ENCODE data around the gene SNRNP70. TPM values are rescaled to one million over a fixed set of nuclear protein-coding genes. Genes with fewer than 3 reads are reported as not detected.
A peak's percentile ranks its signal among the peaks of the same experiment; 100 is the strongest.

SNRNP70 gene
- total and polyA plus RNA-seq, 2 of the 13 experiments (the other 11 are each of a cell fraction or from before 2014, with no cell fraction given), result 150 to 210 TPM

DNA sequence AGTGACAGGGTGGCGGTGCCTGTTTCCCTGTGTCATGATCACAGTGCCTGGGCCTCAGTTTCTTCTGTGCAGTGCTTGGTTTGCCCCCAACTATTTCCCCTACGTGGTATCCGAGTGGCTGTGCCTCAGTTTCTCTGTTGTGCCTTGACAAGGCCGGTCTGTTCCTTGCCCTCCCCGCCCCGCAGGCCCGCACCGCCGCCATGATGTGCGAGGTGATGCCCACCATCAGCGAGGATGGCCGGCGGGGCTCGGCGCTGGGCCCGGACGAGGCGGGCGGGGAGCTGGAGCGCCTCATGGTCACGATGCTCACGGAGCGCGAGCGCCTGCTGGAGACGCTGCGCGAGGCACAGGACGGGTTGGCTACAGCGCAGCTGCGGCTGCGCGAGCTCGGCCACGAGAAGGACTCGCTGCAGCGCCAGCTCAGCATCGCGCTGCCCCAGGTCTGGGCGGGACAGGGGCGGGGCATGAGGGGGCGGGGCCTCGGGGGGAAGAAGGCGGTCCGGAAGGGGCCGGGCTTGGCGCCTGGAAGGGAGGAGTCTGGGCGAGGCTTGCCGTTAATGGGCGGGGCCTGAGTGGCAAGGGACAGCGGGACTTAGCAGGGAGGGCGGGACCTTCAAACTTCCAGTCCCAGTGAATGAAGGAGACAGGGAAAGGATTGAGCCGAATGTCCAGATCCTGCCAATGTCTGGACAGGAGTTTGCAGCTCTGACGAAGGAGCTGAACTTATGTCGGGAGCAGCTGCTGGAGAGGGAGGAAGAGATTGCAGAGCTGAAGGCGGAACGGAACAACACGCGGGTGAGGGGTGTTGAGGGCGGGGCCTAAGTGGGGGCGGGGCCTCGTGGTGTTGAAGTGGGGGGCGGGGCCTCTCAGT is 42.7 kb downstream of the SNRNP70 start (continued):
- TF ChIP-seq ZSCAN9 (CRISPR knock-in tag; IDR thresholded peaks at IDR 0.05; ENCODE audit: borderline replicate concordance) (peak; percentile 95), PCBP2 (optimal IDR thresholded peaks at IDR 0.05; ENCODE audit: low read depth, low read length, poor library complexity, severe bottlenecking) (no peak), ZNF44 (CRISPR knock-in tag; IDR thresholded peaks at IDR 0.05) (peak; percentile 98), SP2 (CRISPR knock-in tag; IDR thresholded peaks at IDR 0.05) (peak; percentile 70), ZNF780A (CRISPR knock-in tag; IDR thresholded peaks at IDR 0.05) (peak; percentile 97), ZNF446 (CRISPR knock-in tag; IDR thresholded peaks at IDR 0.05) (peak; percentile 99; the same call in 1 of the 2 replicates), ZZZ3 (CRISPR knock-in tag; IDR thresholded peaks at IDR 0.05; ENCODE audit: borderline replicate concordance) (peak; percentile 95), ZNF703 (CRISPR knock-in tag; IDR thresholded peaks at IDR 0.05; ENCODE audit: borderline replicate concordance) (peak; percentile 81; the same call in 1 of the 2 replicates), HMGXB4 (CRISPR knock-in tag; IDR thresholded peaks at IDR 0.05; ENCODE audit: borderline replicate concordance in 1 of 2, low read depth in 1 of 2) (peak; percentile 68 to 98), ZNF263 (CRISPR knock-in tag; IDR thresholded peaks at IDR 0.05) (peak; percentile 90), ZNF558 (CRISPR knock-in tag; IDR thresholded peaks at IDR 0.05; ENCODE audit: borderline replicate concordance) (peak; percentile 98; the same call in 1 of the 2 replicates), PHF20 (CRISPR knock-in tag; IDR thresholded peaks at IDR 0.05) (peak; percentile 66), AHR (CRISPR knock-in tag; IDR thresholded peaks at IDR 0.05) (peak; percentile 95), KDM5A (IDR thresholded peaks at IDR 0.05; ENCODE audit: borderline replicate concordance, low read length) (no peak), ZNF484 (CRISPR knock-in tag; IDR thresholded peaks at IDR 0.05; ENCODE audit: borderline replicate concordance, low read depth) (peak; percentile 90; the same call in 1 of the 2 replicates), MAFK (conservative IDR thresholded peaks at IDR 0.05 in 1 of 2, IDR thresholded peaks at IDR 0.05 in 1 of 2; ENCODE audit: low read length in 2 of 2) (peak in 1 of 2 experiments; percentile 40; a peak in 1 of 4 replicates)
- TF ChIP-seq, protein P1, sequence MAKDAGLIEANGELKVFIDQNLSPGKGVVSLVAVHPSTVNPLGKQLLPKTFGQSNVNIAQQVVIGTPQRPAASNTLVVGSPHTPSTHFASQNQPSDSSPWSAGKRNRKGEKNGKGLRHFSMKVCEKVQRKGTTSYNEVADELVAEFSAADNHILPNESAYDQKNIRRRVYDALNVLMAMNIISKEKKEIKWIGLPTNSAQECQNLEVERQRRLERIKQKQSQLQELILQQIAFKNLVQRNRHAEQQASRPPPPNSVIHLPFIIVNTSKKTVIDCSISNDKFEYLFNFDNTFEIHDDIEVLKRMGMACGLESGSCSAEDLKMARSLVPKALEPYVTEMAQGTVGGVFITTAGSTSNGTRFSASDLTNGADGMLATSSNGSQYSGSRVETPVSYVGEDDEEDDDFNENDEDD (CRISPR knock-in tag; IDR thresholded peaks at IDR 0.05; ENCODE audit: borderline replicate concordance), result peak; percentile 98
- TF ChIP-seq, protein P2, sequence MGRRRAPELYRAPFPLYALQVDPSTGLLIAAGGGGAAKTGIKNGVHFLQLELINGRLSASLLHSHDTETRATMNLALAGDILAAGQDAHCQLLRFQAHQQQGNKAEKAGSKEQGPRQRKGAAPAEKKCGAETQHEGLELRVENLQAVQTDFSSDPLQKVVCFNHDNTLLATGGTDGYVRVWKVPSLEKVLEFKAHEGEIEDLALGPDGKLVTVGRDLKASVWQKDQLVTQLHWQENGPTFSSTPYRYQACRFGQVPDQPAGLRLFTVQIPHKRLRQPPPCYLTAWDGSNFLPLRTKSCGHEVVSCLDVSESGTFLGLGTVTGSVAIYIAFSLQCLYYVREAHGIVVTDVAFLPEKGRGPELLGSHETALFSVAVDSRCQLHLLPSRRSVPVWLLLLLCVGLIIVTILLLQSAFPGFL (CRISPR knock-in tag; IDR thresholded peaks at IDR 0.05), result peak; percentile 97
- TF ChIP-seq, protein P3, sequence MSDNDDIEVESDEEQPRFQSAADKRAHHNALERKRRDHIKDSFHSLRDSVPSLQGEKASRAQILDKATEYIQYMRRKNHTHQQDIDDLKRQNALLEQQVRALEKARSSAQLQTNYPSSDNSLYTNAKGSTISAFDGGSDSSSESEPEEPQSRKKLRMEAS (IDR thresholded peaks at IDR 0.05), result peak; percentile 100
- TF ChIP-seq, protein P4, sequence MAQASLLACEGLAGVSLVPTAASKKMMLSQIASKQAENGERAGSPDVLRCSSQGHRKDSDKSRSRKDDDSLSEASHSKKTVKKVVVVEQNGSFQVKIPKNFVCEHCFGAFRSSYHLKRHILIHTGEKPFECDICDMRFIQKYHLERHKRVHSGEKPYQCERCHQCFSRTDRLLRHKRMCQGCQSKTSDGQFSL (CRISPR knock-in tag; IDR thresholded peaks at IDR 0.05), result peak; percentile 89; the same call in 1 of the 2 replicates
- TF ChIP-seq, protein P5, sequence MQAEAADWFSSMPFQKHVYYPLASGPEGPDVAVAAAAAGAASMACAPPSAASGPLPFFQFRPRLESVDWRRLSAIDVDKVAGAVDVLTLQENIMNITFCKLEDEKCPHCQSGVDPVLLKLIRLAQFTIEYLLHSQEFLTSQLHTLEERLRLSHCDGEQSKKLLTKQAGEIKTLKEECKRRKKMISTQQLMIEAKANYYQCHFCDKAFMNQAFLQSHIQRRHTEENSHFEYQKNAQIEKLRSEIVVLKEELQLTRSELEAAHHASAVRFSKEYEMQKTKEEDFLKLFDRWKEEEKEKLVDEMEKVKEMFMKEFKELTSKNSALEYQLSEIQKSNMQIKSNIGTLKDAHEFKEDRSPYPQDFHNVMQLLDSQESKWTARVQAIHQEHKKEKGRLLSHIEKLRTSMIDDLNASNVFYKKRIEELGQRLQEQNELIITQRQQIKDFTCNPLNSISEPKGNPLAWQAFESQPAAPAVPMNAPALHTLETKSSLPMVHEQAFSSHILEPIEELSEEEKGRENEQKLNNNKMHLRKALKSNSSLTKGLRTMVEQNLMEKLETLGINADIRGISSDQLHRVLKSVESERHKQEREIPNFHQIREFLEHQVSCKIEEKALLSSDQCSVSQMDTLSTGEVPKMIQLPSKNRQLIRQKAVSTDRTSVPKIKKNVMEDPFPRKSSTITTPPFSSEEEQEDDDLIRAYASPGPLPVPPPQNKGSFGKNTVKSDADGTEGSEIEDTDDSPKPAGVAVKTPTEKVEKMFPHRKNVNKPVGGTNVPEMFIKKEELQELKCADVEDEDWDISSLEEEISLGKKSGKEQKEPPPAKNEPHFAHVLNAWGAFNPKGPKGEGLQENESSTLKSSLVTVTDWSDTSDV (CRISPR knock-in tag; IDR thresholded peaks at IDR 0.05), result peak; percentile 100
